GM12873 (cell line): ENCODE measurements around the gene AS3MT.

Experiments used
- TF ChIP-seq, protein P1 (sequence below): IDR thresholded peaks from 2 replicates; pipeline ENCODE4 v1.5.1; 2012; ENCODE audit warnings: low read depth, mild to moderate bottlenecking, moderate library complexity, low read length, control low read depth; ENCODE audit not compliant: insufficient read depth; ENCODE audit errors: missing control alignments

AS3MT gene, protein sequence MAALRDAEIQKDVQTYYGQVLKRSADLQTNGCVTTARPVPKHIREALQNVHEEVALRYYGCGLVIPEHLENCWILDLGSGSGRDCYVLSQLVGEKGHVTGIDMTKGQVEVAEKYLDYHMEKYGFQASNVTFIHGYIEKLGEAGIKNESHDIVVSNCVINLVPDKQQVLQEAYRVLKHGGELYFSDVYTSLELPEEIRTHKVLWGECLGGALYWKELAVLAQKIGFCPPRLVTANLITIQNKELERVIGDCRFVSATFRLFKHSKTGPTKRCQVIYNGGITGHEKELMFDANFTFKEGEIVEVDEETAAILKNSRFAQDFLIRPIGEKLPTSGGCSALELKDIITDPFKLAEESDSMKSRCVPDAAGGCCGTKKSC

DNA sequence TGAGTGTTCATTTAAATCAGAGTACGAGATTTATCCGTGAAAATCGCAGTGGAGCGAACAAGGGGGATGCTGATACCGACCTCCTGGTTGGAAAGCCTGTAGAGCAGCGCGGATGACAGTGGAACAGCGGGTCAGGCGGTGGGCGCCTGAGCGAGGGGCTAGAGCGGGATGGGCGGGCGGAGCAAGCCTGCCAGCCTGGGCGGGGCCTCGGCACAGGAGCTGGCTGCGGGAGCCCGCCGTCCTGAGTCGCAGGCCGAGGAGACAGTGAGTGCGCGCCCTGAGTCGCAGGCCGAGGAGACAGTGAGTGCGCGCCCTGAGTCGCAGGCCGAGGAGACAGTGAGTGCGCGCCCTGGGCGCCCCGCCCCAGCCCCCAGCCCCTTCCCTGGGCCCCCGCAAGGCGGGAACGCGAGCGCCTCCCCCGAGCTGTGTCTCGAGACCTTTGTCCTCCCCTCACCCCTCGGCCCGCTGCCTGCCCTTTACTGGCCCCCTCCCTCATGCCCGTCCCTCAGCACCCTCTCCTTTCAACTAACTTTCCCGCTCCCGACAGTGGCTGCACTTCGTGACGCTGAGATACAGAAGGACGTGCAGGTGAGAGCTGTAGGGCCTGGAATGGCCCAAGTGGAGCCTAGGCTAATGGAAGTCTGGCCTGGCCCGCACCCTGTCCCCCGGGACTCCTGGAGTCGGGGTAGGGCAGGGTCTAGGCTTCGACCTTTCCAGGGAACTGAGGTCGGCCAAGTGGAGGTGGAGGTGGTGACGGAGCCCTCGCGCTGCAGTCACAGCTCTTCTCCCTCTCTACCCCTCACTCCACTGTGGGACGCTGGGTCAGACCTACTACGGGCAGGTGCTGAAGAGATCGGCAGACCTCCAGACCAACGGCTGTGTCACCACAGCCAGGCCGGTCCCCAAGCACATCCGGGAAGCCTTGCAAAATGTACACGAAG is at the start of gene AS3MT:
Gene AS3MT, plus strand, starts transcription at position 213 of the 941 bp plus-strand sequence. Its CDS starts 123 bp downstream, at position 336.
- TF ChIP-seq, protein P1, sequence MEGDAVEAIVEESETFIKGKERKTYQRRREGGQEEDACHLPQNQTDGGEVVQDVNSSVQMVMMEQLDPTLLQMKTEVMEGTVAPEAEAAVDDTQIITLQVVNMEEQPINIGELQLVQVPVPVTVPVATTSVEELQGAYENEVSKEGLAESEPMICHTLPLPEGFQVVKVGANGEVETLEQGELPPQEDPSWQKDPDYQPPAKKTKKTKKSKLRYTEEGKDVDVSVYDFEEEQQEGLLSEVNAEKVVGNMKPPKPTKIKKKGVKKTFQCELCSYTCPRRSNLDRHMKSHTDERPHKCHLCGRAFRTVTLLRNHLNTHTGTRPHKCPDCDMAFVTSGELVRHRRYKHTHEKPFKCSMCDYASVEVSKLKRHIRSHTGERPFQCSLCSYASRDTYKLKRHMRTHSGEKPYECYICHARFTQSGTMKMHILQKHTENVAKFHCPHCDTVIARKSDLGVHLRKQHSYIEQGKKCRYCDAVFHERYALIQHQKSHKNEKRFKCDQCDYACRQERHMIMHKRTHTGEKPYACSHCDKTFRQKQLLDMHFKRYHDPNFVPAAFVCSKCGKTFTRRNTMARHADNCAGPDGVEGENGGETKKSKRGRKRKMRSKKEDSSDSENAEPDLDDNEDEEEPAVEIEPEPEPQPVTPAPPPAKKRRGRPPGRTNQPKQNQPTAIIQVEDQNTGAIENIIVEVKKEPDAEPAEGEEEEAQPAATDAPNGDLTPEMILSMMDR: no peak

DNA sequence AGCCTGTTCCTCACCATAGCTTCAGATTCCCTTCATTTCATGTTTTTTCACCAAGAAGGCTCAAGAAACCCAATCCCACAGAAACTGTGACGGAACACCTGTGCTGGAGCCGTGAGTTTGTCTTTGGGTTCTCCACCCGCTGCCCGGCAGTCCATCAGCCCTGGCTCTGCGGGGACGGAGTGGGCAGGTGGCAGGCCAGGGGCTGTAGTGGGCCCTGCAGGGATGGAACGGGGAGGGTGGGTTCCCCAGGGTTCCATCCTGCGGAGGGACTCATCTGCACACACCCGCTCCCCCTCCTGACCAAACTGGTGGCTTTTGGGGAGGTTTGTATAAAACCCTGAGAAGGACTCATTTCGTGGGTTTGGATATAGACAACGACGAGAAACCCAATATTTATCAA is 47.0 kb upstream of the AS3MT start:
- TF ChIP-seq, protein P1: no peak

DNA sequence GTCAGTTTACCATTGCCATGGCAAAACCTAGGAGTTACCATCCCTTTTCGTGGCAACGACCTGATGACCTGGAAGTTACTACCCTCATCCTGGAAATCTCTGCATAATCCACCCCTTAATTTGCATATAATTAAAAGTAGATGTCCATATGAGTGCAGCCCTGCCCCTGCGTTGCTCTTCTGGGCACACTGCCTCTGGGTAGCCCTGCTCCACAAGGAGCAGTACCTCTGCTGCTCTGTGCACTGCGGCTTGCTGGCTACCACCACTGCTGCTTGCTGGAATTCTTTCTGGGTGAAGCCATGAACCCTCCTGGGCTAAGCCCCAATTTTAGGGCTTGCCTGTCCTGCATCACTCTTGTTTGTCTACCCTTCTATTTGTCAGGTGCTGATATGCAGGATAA is 44.6 kb upstream of the AS3MT start:
- TF ChIP-seq, protein P1: no peak

DNA sequence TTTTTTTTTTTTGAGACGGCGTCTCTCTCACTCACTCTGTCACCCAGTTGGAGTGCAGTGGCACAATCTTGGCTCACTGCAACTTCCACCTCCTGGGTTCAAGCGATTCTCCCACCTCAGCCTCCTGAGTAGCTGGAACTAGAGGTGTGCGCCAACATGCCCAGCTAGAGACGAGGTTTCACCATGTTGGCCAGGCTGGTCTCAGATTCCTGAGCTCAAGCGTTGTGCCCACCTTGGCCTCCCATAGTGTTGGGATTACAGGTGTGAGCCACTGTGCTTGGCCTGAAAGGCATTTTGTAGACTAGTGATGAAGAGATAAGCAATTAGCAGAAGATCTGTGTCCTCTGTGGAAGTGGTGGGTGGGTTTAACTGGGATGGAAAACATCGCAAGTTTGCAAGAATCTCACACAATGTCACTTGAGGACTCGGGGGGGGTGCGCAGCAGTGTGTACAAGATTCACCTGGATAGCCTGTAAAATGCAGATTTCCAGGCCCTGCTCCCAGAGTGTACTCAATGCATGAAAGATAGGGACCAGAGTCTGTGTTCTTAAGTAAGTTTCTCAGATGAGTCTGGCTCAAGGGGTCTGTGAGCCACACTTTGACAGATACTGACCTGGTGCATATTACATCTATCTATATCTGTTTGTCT is 43.0 kb upstream of the AS3MT start:
- TF ChIP-seq, protein P1: no peak

DNA sequence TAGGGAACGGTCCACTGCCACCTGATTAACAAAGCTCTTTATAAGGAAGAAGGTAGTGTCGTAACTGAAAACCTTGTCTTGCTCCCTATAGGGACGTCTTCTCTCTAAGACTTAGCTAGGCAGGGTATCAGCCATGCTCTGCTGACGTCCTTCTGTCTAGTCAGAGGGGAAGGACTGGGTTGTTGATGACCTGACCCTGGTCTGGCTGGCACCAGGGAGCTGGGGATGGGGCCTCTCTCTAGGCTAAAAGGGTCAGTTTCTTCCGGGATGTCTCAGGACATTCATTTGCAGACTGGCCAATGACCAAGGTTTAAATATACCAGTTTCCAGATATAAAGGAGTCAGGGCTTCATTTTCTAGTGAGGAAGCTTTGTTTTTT is 41.7 kb upstream of the AS3MT start:
- TF ChIP-seq, protein P1: no peak

DNA sequence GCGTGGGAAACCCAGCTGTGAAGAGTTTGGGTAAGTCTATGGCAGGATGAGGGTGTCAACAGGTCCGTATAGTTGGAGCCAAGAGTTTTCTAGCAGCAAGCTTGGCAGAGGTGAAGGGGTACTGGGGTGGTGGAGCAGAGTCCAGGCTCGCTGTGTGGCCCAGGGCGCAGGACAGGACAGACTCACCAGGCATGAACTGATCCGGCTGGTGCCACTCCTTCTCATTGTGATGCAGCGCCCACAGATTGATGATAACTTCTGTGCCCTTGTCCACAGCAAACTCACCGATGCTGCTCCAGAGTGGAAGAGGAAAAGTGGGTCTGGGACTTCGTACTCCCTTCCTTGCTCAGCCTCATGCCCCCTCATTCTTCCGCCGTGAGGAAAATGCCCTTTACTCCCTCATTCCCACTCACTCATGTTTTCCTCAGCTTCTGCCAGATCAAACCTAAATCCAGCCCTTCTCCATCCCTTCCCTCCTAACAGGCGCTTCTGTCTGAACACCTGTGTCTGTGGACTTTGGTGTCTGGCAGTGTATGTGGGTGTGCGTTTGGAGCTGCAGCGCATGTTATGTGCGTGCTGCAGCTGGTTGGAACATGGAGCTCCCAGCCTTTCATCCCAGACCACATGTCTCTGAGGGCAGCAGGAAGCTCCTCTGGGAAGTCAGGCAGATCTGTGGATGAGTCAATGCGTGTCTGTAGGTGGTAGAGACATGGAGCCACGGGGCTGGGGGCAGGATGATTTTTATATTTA is 37.8 kb upstream of the AS3MT start:
- TF ChIP-seq, protein P1: no peak
